OCI-LY7 (cell line): Measurements from ENCODE around the gene BNIP1.

ENCODE experiments used
- EZH2phosphoT487 ChIP-seq: fragments of 200-600 bp; sonication (generic); IDR thresholded peaks from 2 replicates; pipeline ENCODE4 v1.6.1; 2018; ENCODE audit warnings: low read depth, borderline replicate concordance, mild to moderate bottlenecking, mixed run types, antibody characterized with exemption, low read length, moderate library complexity, mixed read lengths
- TF ChIP-seq, protein P1 (sequence below): fragments of 200-600 bp; sonication (generic); conservative IDR thresholded peaks from 2 replicates; pipeline ENCODE4 v1.5.1; 2014; ENCODE audit warnings: mild to moderate bottlenecking, antibody characterized with exemption, low read length, moderate library complexity, mixed read lengths

DNA sequence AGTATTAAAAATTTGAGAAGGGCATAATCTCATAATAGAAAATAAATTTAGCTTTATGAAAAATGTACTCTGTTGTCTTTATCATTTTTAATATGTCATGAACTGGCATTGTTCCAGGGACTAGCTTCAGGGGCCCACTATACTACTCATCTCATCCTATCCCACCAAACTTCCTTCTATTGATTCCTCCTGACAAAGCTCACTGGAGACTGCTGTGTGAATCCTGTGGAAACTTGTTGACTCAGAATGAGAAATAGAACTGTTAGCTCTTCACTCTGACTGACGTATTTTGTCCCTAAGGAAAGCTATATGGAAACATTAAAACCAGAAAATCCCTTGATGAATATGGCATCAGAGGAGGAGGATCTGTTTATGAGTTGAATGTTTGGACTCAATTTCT is 29.8 kb upstream of the BNIP1 start:
- TF ChIP-seq, protein P1, sequence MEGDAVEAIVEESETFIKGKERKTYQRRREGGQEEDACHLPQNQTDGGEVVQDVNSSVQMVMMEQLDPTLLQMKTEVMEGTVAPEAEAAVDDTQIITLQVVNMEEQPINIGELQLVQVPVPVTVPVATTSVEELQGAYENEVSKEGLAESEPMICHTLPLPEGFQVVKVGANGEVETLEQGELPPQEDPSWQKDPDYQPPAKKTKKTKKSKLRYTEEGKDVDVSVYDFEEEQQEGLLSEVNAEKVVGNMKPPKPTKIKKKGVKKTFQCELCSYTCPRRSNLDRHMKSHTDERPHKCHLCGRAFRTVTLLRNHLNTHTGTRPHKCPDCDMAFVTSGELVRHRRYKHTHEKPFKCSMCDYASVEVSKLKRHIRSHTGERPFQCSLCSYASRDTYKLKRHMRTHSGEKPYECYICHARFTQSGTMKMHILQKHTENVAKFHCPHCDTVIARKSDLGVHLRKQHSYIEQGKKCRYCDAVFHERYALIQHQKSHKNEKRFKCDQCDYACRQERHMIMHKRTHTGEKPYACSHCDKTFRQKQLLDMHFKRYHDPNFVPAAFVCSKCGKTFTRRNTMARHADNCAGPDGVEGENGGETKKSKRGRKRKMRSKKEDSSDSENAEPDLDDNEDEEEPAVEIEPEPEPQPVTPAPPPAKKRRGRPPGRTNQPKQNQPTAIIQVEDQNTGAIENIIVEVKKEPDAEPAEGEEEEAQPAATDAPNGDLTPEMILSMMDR, result no peak
- no peak for TF ChIP-seq EZH2phosphoT487
